OCI-LY1 (cell line): ENCODE results near the gene MAPK12.

ENCODE experiments used
- H2AFZ ChIP-seq: fragments of 200-600 bp; sonication (generic), shearing (Covaris generic); 2 replicates; pipeline ENCODE4 v1.6.0; 2014; ENCODE audit warnings: antibody characterized with exemption, mild to moderate bottlenecking, low read length
- H3F3A ChIP-seq: fragments of 200-600 bp; sonication (generic), shearing (Covaris generic); 2 replicates; pipeline ENCODE4 v1.6.0; 2014; ENCODE audit warnings: mild to moderate bottlenecking, antibody characterized with exemption, low read length, moderate library complexity; ENCODE audit not compliant: insufficient read depth
- H3K27ac ChIP-seq: fragments of 200-600 bp; sonication (generic); 2 replicates; pipeline ENCODE4 v1.5.1; 2014; ENCODE audit warnings: low read length, mixed run types, mild to moderate bottlenecking, low read depth; ENCODE audit not compliant: poor library complexity, severe bottlenecking
- H3K27me3 ChIP-seq: fragments of 200-600 bp; sonication (generic); 2 replicates; pipeline ENCODE4 v1.6.0; 2014; ENCODE audit warnings: antibody characterized with exemption, mild to moderate bottlenecking, low read length, moderate library complexity; ENCODE audit not compliant: insufficient read depth
- H3K36me3 ChIP-seq: fragments of 200-600 bp; sonication (generic); 2 replicates; pipeline ENCODE4 v1.6.1; 2014; ENCODE audit warnings: mild to moderate bottlenecking, antibody characterized with exemption, low read length, moderate library complexity, mixed read lengths; ENCODE audit not compliant: insufficient read depth
- H3K4me1 ChIP-seq: fragments of 200-600 bp; sonication (generic); 2 replicates; pipeline ENCODE4 v1.5.1; 2014; ENCODE audit warnings: mild to moderate bottlenecking, low read length, moderate library complexity; ENCODE audit not compliant: insufficient read depth, severe bottlenecking
- H3K4me2 ChIP-seq: fragments of 200-600 bp; sonication (generic), shearing (Covaris generic); 2 replicates; pipeline ENCODE4 v1.6.1; 2014; ENCODE audit warnings: low read length
- H3K4me3 ChIP-seq: fragments of 200-600 bp; sonication (generic); 2 replicates; pipeline ENCODE4 v1.5.1; 2014; ENCODE audit warnings: low read length, low read depth, mild to moderate bottlenecking, mixed read lengths; ENCODE audit not compliant: poor library complexity, severe bottlenecking
- H3K79me2 ChIP-seq: fragments of 200-600 bp; shearing (Covaris generic); 2 replicates; pipeline ENCODE4 v1.6.1; 2016; ENCODE audit warnings: mixed run types, low read length, mixed read lengths; ENCODE audit not compliant: insufficient read depth
- H3K9ac ChIP-seq: fragments of 200-600 bp; sonication (generic), shearing (Covaris generic); 2 replicates; pipeline ENCODE4 v1.6.1; 2014; ENCODE audit warnings: mild to moderate bottlenecking, low read length, mixed read lengths
- H3K9me2 ChIP-seq: fragments of 200-600 bp; sonication (generic), shearing (Covaris generic); 2 replicates; pipeline ENCODE4 v1.6.1; 2014; ENCODE audit warnings: low read depth, mild to moderate bottlenecking, low read length, mixed read lengths
- H3K9me3 ChIP-seq: fragments of 200-600 bp; shearing (Covaris generic); 2 replicates; pipeline ENCODE4 v1.6.1; 2014; ENCODE audit warnings: low read length, mixed read lengths
- H4K20me1 ChIP-seq: fragments of 200-600 bp; sonication (generic), shearing (Covaris generic); 2 replicates; pipeline ENCODE4 v1.6.0; 2016; ENCODE audit warnings: mild to moderate bottlenecking, low read length; ENCODE audit not compliant: insufficient read depth
- CTCF ChIP-seq: fragments of 200-600 bp; sonication (generic), shearing (Covaris generic); IDR thresholded peaks from 2 replicates; pipeline ENCODE4 v1.5.1; 2017; ENCODE audit warnings: mild to moderate bottlenecking, antibody characterized with exemption, low read length, moderate library complexity, mixed read lengths
- EZH2 ChIP-seq: fragments of 200-600 bp; sonication (generic), shearing (Covaris generic); IDR thresholded peaks from 2 replicates; pipeline ENCODE4 v1.8.0; 2017; ENCODE audit warnings: borderline replicate concordance, mixed run types, mild to moderate bottlenecking, antibody characterized with exemption, low read length, moderate library complexity, mixed read lengths

The MAPK12 gene

GRCh38 chr22:50218996-50219727, 42.3 kb downstream of the MAPK12 start:
- Histone ChIP-seq H4K20me1 (no peaks in the 10 kb centered on the region), H3K27ac (no peak overlapping the region), H3K9me2 (no peaks in the 10 kb centered on the region), H3K9me3 (no peaks in the 10 kb centered on the region), H3K27me3 (no peaks in the 10 kb centered on the region), H3K9ac (no peak overlapping the region), H3K4me2 (no peak overlapping the region), H3K36me3 (peaks cover 95% of the 10 kb centered on the region), H3K79me2 (no peaks in the 10 kb centered on the region), H3K4me1 (no peaks in the 10 kb centered on the region), H3K4me3 (no peak overlapping the region), H2AFZ (no peak overlapping the region), H3F3A (no peaks in the 10 kb centered on the region)
- TF ChIP-seq EZH2 (no peak), CTCF (no peak)

GRCh38 chr22:50218153-50218995, 43.1 kb downstream of the MAPK12 start:
- Histone ChIP-seq H3K9me2 (no peaks in the 10 kb centered on the region), H3K4me3 (no peak overlapping the region), H4K20me1 (no peaks in the 10 kb centered on the region), H3K9me3 (no peaks in the 10 kb centered on the region), H3K9ac (no peak overlapping the region), H3F3A (no peaks in the 10 kb centered on the region), H3K79me2 (no peaks in the 10 kb centered on the region), H2AFZ (no peak overlapping the region), H3K36me3 (peaks cover 97% of the 10 kb centered on the region), H3K4me1 (no peaks in the 10 kb centered on the region), H3K27ac (peak overlapping the region; percentile 47), H3K4me2 (no peak overlapping the region), H3K27me3 (no peaks in the 10 kb centered on the region)
- TF ChIP-seq EZH2 (no peak), CTCF (no peak)

- H4K20me1 ChIP-seq = no peaks in the 10 kb centered on the region
- TF ChIP-seq EZH2 (no peak), CTCF (no peak)
- H3K36me3 ChIP-seq = peaks cover 98% of the 10 kb centered on the region
- H3K4me1 ChIP-seq = no peaks in the 10 kb centered on the region
- H3K9ac ChIP-seq = no peak overlapping the region
- no peaks in the 10 kb centered on the region for H3K9me2 ChIP-seq
- no peak overlapping the region for H3K4me2 ChIP-seq
- no peaks in the 10 kb centered on the region for H3K9me3 ChIP-seq
- H3K79me2 ChIP-seq = no peaks in the 10 kb centered on the region; the same call in 1 of the 2 replicates
- peak overlapping the region; percentile 47 for H3K27ac ChIP-seq
- no peaks in the 10 kb centered on the region for H3F3A ChIP-seq
- no peak overlapping the region for H2AFZ ChIP-seq
- no peak overlapping the region for H3K4me3 ChIP-seq
- H3K27me3 ChIP-seq = no peaks in the 10 kb centered on the region
Measured at GRCh38 chr22:50217543-50218152, 43.8 kb downstream of the MAPK12 start.
